SH-SY5Y (cell line): ENCODE results near the gene HSPB7.

ENCODE experiments used
- GATA2 ChIP-seq: IDR thresholded peaks from 2 replicates; pipeline ENCODE4 v1.6.1; 2011; ENCODE audit warnings: mild to moderate bottlenecking, low read depth, low read length
- GATA3 ChIP-seq: IDR thresholded peaks from 2 replicates; pipeline ENCODE4 v1.6.1; 2011; ENCODE audit warnings: low read depth, mild to moderate bottlenecking, low read length, moderate library complexity

HSPB7 gene

GRCh38 chr1:15973772-15974171 is 44.1 kb downstream of the HSPB7 start:
- TF ChIP-seq GATA2 (no peak), GATA3 (no peak)

- no peak for TF ChIP-seq GATA3
- TF ChIP-seq GATA2 = no peak
Measured at GRCh38 chr1:15972409-15972808, 45.4 kb downstream of the HSPB7 start.

GRCh38 chr1:15970911-15971310 is 46.9 kb downstream of the HSPB7 start:
- TF ChIP-seq GATA2 (no peak), GATA3 (no peak)

GRCh38 chr1:15969321-15969880 is 48.4 kb downstream of the HSPB7 start:
- TF ChIP-seq GATA2 (no peak), GATA3 (no peak)

GRCh38 chr1:15968172-15968571 is 49.7 kb downstream of the HSPB7 start:
- no peak for TF ChIP-seq GATA3
- TF ChIP-seq GATA2 = no peak

GRCh38 chr1:15966956-15967344 is 50.9 kb downstream of the HSPB7 start:
- TF ChIP-seq GATA2 (no peak), GATA3 (no peak)

- no peak for TF ChIP-seq GATA2
- TF ChIP-seq GATA3 = no peak
Measured at GRCh38 chr1:15966081-15966955, 51.5 kb downstream of the HSPB7 start.

GRCh38 chr1:15965228-15965767 is 52.5 kb downstream of the HSPB7 start:
- TF ChIP-seq GATA3 (no peak), GATA2 (no peak)
